Upper lobe of right lung (tissue), 1 donor: Measurements from ENCODE around the gene AGBL1. TPM values are rescaled to one million over a fixed set of nuclear protein-coding genes. Genes with fewer than 3 reads are reported as not detected.
A peak's percentile ranks its signal among the peaks of the same experiment; 100 is the strongest.

Experiments
- ATAC-seq: fragments of 200-7000 bp; cut with Tn5 transposase; one replicate; pipeline ENCODE4 v1.9.1; 2020; ENCODE audit warnings: mild to moderate bottlenecking, moderate library complexity
- DNase-seq: peaks from one replicate; pipeline ENCODE4 v3.0.0-alpha.2; 2020
- H3K27ac ChIP-seq: fragments of 200-600 bp; one replicate; pipeline ENCODE4 v1.8.0; 2022
- H3K27me3 ChIP-seq: fragments of 200-600 bp; one replicate; pipeline ENCODE4 v1.8.0; 2022; ENCODE audit warnings: mild to moderate bottlenecking
- H3K36me3 ChIP-seq: fragments of 200-600 bp; one replicate; pipeline ENCODE4 v1.8.0; 2022
- H3K4me1 ChIP-seq: fragments of 200-600 bp; one replicate; pipeline ENCODE4 v1.8.0; 2022
- H3K4me3 ChIP-seq: fragments of 200-600 bp; one replicate; pipeline ENCODE4 v1.8.0; 2022; ENCODE audit warnings: mild to moderate bottlenecking
- H3K9me3 ChIP-seq: fragments of 200-600 bp; one replicate; pipeline ENCODE4 v1.8.0; 2022
- CTCF ChIP-seq: fragments of 200-600 bp; IDR thresholded peaks from one replicate; pipeline ENCODE4 v1.8.0; 2022; ENCODE audit warnings: antibody characterized with exemption
- intact Hi-C: fragments of 100-400 bp; cut with DNase I; formaldehyde crosslinking; loops from one replicate; pipeline ENCODE4 v1.11.0; 2022
- total RNA-seq: library from RNA; stranded (reverse); fragmentation: NEBNext Ultra II Directional; extraction: Animal tissue kit (Norgen Biotek cat#: 25700); gene quantifications from one replicate; pipeline ENCODE4 v1.2.1, GENCODE V29; 2021
- donor health status: DM: no; HTN: yes; CAD: no; lungs with severe emphysema.

Gene AGBL1
- total RNA-seq, 1 donor from 2014 or later = 6.5 TPM

- ATAC-seq (peak; percentile 85), DNase-seq (no peak)
- H3K27me3 ChIP-seq = no peaks in the 10 kb centered on the region
- H3K9me3 ChIP-seq = no peaks in the 10 kb centered on the region
- peak; percentile 30 for TF ChIP-seq CTCF
- no peaks in the 10 kb centered on the region for H3K4me1 ChIP-seq
- intact Hi-C loops = no loop called here
- H3K27ac ChIP-seq = no peak overlapping the region
- H3K4me3 ChIP-seq = no peak overlapping the region
- no peaks in the 10 kb centered on the region for H3K36me3 ChIP-seq
Measured at GRCh38 chr15:86624261-86625036, 544.8 kb downstream of the AGBL1 start.

GRCh38 chr15:86629409-86630356 is 550.0 kb downstream of the AGBL1 start:
- H3K27ac ChIP-seq = no peak overlapping the region
- H3K36me3 ChIP-seq = no peaks in the 10 kb centered on the region
- ATAC-seq = no peak
- no peaks in the 10 kb centered on the region for H3K9me3 ChIP-seq
- TF ChIP-seq CTCF = no peak
- no peak overlapping the region for H3K4me3 ChIP-seq
- H3K4me1 ChIP-seq = no peaks in the 10 kb centered on the region
- H3K27me3 ChIP-seq = no peaks in the 10 kb centered on the region
- no peak for DNase-seq
- intact Hi-C loops = no loop called here

- H3K36me3 ChIP-seq = no peaks in the 10 kb centered on the region
- intact Hi-C loops = no loop called here
- DNase-seq = no peak
- H3K9me3 ChIP-seq = no peaks in the 10 kb centered on the region
- no peak overlapping the region for H3K27ac ChIP-seq
- TF ChIP-seq CTCF = no peak
- no peak for ATAC-seq
- H3K4me3 ChIP-seq = no peak overlapping the region
- no peaks in the 10 kb centered on the region for H3K4me1 ChIP-seq
- no peaks in the 10 kb centered on the region for H3K27me3 ChIP-seq
Measured at GRCh38 chr15:86630946-86631345, 551.3 kb downstream of the AGBL1 start.

- Histone ChIP-seq H3K9me3 (no peaks in the 10 kb centered on the region), H3K36me3 (no peaks in the 10 kb centered on the region), H3K27ac (no peak overlapping the region), H3K4me3 (no peak overlapping the region), H3K4me1 (no peaks in the 10 kb centered on the region), H3K27me3 (no peaks in the 10 kb centered on the region)
- ATAC-seq = no peak
- TF ChIP-seq CTCF = no peak
- intact Hi-C loops = no loop called here
- DNase-seq = no peak
Measured at GRCh38 chr15:86634146-86634545, 554.5 kb downstream of the AGBL1 start.

- DNase-seq (no peak), ATAC-seq (no peak)
- Histone ChIP-seq H3K27me3 (no peaks in the 10 kb centered on the region), H3K4me1 (no peaks in the 10 kb centered on the region), H3K36me3 (no peaks in the 10 kb centered on the region), H3K9me3 (no peaks in the 10 kb centered on the region), H3K27ac (no peak overlapping the region), H3K4me3 (no peak overlapping the region)
- intact Hi-C loops = no loop called here
- TF ChIP-seq CTCF = no peak
Measured at GRCh38 chr15:86634992-86635638, 555.4 kb downstream of the AGBL1 start.
